GM06990 (cell line): ENCODE results near the gene MCRS1.

ENCODE experiments used
- DNase-seq: peaks from one replicate; pipeline ENCODE4 v3.0.0-alpha.2; 2011; ENCODE audit not compliant: insufficient read length; ENCODE audit errors: extremely low read depth
- H3K27me3 ChIP-seq: replicated peaks from 2 replicates; pipeline ENCODE4 v1.6.0; 2011; ENCODE audit warnings: low read length; ENCODE audit not compliant: control insufficient read depth, insufficient read depth
- H3K36me3 ChIP-seq: 2 replicates; pipeline ENCODE4 v1.5.1; 2011; ENCODE audit warnings: low read length; ENCODE audit not compliant: control insufficient read depth, insufficient read depth
- H3K4me3 ChIP-seq: replicated peaks from 2 replicates; pipeline ENCODE4 v1.5.1; 2011; ENCODE audit warnings: low read depth, mild to moderate bottlenecking, control low read depth, low read length
- CTCF ChIP-seq: IDR thresholded peaks from 2 replicates; pipeline ENCODE4 v1.5.1; 2011; ENCODE audit warnings: low read length, control low read depth, mild to moderate bottlenecking, inconsistent platforms; ENCODE audit not compliant: insufficient read depth, poor library complexity, severe bottlenecking

MCRS1 gene

GRCh38 chr12:49588721-49589516 is 21.0 kb upstream of the MCRS1 start:
- DNase-seq: no peak
- no peaks in the 10 kb centered on the region for H3K27me3 ChIP-seq
- H3K36me3 ChIP-seq: peaks cover 6% of the 10 kb centered on the region
- no peak for TF ChIP-seq CTCF
- H3K4me3 ChIP-seq: no peak overlapping the region

GRCh38 chr12:49588281-49588680 is 20.3 kb upstream of the MCRS1 start:
- TF ChIP-seq CTCF: no peak
- no peak for DNase-seq
- no peaks in the 10 kb centered on the region for H3K27me3 ChIP-seq
- peaks cover 6% of the 10 kb centered on the region for H3K36me3 ChIP-seq
- no peak overlapping the region for H3K4me3 ChIP-seq

- DNase-seq: no peak
- Histone ChIP-seq H3K27me3 (no peaks in the 10 kb centered on the region), H3K4me3 (no peak overlapping the region), H3K36me3 (peaks cover 6% of the 10 kb centered on the region)
- TF ChIP-seq CTCF: no peak
Measured at GRCh38 chr12:49587174-49587908, 19.4 kb upstream of the MCRS1 start.

GRCh38 chr12:49585477-49586459 is 17.8 kb upstream of the MCRS1 start:
- no peaks in the 10 kb centered on the region for H3K27me3 ChIP-seq
- peaks cover 6% of the 10 kb centered on the region for H3K36me3 ChIP-seq
- H3K4me3 ChIP-seq: no peak overlapping the region
- no peak for DNase-seq
- no peak for TF ChIP-seq CTCF

GRCh38 chr12:49584591-49584990 is 16.6 kb upstream of the MCRS1 start:
- TF ChIP-seq CTCF: no peak
- H3K4me3 ChIP-seq: no peak overlapping the region
- H3K36me3 ChIP-seq: peaks cover 6% of the 10 kb centered on the region
- DNase-seq: no peak
- no peaks in the 10 kb centered on the region for H3K27me3 ChIP-seq
